ENCODE measurements around the gene KIT. TPM values are rescaled to one million over a fixed set of nuclear protein-coding genes. Genes with fewer than 3 reads are reported as not detected.

The KIT gene
- total and polyA plus RNA-seq, 2 donors (not counting 3 experiments of a cell fraction or from before 2014, with no cell fraction given) = 19.8 to 39.7 TPM

- H3K9me3 ChIP-seq (replicated peaks; ENCODE audit: control insufficient read depth, insufficient read depth, low read length) = no peaks in the 10 kb centered on the region
- no peak for FAIRE-seq
- H3K27me3 ChIP-seq (ENCODE audit: control insufficient read depth in 2 of 2, insufficient read depth in 2 of 2, low read length in 2 of 2) = peaks cover 0 to 5% of the 10 kb centered on the region in 2 experiments
- DNase-seq (ENCODE audit: low read depth, low spot score) = no peak
- no TSS peak for BruUV-seq (replicated peaks)
- no peak overlapping the region for H2AFZ ChIP-seq (ENCODE audit: low read depth, low read length)
- H3K79me2 ChIP-seq (ENCODE audit: control insufficient read depth, insufficient read depth, low read length) = no peaks in the 10 kb centered on the region
- no peaks in the 10 kb centered on the region for H3K36me3 ChIP-seq (ENCODE audit: control insufficient read depth in 2 of 2, extremely low read depth in 1 of 2, insufficient read depth in 2 of 2, low read length in 2 of 2)
- H3K4me2 ChIP-seq (ENCODE audit: insufficient read depth, low read length) = no peak overlapping the region
- H3K4me1 ChIP-seq (ENCODE audit: control insufficient read depth, extremely low read depth, insufficient read depth, low read length) = no peaks in the 10 kb centered on the region
- CTCF ChIA-PET = interaction anchor here (1.2 to 3.7 kb wide), 2 partner anchors 9 to 284 kb away, joined by 4 to 11 read pairs; no protein-coding TSS in a partner anchor
- H3K4me3 ChIP-seq (replicated peaks in 1 of 3; ENCODE audit: insufficient read depth in 1 of 3, low read depth in 1 of 3, low read length in 3 of 3) = no peak overlapping the region
- dilution Hi-C loops (cut with MboI; ENCODE audit: extremely low pct_ligation_motif_present, low sequenced_read_pairs) = no loop called here
- no peak for TF ChIP-seq JUN (IDR thresholded peaks at IDR 0.05; ENCODE audit: borderline replicate concordance, insufficient read depth, insufficient read length, low read depth)
- TF ChIP-seq, protein P1, sequence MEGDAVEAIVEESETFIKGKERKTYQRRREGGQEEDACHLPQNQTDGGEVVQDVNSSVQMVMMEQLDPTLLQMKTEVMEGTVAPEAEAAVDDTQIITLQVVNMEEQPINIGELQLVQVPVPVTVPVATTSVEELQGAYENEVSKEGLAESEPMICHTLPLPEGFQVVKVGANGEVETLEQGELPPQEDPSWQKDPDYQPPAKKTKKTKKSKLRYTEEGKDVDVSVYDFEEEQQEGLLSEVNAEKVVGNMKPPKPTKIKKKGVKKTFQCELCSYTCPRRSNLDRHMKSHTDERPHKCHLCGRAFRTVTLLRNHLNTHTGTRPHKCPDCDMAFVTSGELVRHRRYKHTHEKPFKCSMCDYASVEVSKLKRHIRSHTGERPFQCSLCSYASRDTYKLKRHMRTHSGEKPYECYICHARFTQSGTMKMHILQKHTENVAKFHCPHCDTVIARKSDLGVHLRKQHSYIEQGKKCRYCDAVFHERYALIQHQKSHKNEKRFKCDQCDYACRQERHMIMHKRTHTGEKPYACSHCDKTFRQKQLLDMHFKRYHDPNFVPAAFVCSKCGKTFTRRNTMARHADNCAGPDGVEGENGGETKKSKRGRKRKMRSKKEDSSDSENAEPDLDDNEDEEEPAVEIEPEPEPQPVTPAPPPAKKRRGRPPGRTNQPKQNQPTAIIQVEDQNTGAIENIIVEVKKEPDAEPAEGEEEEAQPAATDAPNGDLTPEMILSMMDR (IDR thresholded peaks at IDR 0.05; ENCODE audit: extremely low read depth in 1 of 2, insufficient read depth in 1 of 2, low read depth in 1 of 2, low read length in 2 of 2) = no peak
- no peak for TF ChIP-seq FOS (IDR thresholded peaks at IDR 0.05; ENCODE audit: borderline replicate concordance, insufficient read depth, low read length)
- no peak for TF ChIP-seq EZH2 (IDR thresholded peaks at IDR 0.05; ENCODE audit: borderline replicate concordance, low read depth, low read length, severe bottlenecking)
- no peak for TF ChIP-seq MYC (IDR thresholded peaks at IDR 0.05; ENCODE audit: low read depth, low read length)
- no peak for TF ChIP-seq POLR2A (IDR thresholded peaks at IDR 0.05; ENCODE audit: low read depth, low read length)
- no peak for TF ChIP-seq GATA2 (IDR thresholded peaks at IDR 0.05; ENCODE audit: insufficient read depth, insufficient read length, low read depth, low read length)
- no peak for TF ChIP-seq POLR2AphosphoS5 (IDR thresholded peaks at IDR 0.05; ENCODE audit: insufficient read depth, low read depth, low read length)
- TF ChIP-seq, protein P2, sequence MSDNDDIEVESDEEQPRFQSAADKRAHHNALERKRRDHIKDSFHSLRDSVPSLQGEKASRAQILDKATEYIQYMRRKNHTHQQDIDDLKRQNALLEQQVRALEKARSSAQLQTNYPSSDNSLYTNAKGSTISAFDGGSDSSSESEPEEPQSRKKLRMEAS (IDR thresholded peaks at IDR 0.05; ENCODE audit: insufficient read depth, insufficient read length) = no peak
- no peak overlapping the region for H3K27ac ChIP-seq (ENCODE audit: insufficient read depth, low read depth, low read length)
- POLR2A ChIA-PET = no interaction called here
- intact Hi-C loops (cut with micrococcal nuclease) = no loop called here
- H3K9ac ChIP-seq (replicated peaks; ENCODE audit: extremely low read depth, insufficient read depth, low read length) = no peak overlapping the region
- H4K20me1 ChIP-seq (replicated peaks; ENCODE audit: control insufficient read depth, extremely low read depth, insufficient read depth, low read length) = no peaks in the 10 kb centered on the region
- H3K9me1 ChIP-seq (replicated peaks; ENCODE audit: control insufficient read depth, extremely low read depth, insufficient read depth, low read length) = no peaks in the 10 kb centered on the region
Observed at GRCh38 chr4:54676658-54677057, 18.9 kb downstream of the KIT start.
